SW 1271 (cell line): ENCODE results near the gene CRABP2.

Experiments
- DNase-seq, 2 experiments: peaks; one replicate each; lab custom pipeline; 2025; lab: John Stamatoyannopoulos, UW

Gene CRABP2

GRCh38 chr1:156709031-156709430 lies 3.6 kb upstream of the CRABP2 start:
- DNase-seq, result no peak

- no peak for DNase-seq
These were observed 2.9 kb upstream of the CRABP2 start for GRCh38 chr1:156708218-156708661.

DNA sequence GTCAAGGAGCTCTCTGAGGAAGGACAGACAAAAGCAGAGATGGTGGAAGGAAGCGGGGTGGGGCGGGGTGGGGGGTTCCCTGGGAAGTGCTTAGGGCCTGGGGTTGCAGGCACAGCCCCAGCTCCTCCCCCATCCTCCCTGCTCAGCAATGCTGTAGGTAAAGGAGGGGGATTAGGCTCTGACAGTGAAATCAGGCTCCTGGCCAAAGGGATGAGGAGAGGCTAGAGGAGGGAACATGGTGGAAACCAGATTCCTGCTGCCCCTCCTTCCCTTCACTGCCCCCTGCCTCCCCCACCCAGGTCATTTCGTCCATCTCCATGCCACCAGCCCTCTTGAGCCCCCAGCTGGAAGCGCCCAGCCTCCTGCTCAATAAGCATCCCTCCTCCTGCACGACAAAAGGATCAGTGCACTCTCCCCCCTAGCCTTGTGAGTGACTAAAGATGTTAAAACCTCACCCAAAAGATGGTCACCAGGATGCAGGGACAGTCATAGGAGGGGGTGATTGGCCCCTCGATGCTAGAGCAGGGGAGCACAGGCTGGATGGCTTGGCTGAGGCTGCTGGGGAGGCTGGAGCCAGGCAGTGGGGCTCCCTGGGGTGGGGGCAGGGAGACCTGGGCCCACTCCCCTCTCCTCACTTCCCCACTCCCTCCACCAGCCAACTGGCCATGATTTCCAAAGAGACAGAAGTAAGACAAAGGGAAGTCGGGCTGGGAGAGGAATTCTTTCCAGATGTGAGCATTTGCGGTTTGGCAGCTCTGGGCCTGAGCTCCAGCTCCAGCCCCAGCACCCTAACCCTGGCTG lies 2.2 kb upstream of the CRABP2 start:
- DNase-seq, result no peak

DNA sequence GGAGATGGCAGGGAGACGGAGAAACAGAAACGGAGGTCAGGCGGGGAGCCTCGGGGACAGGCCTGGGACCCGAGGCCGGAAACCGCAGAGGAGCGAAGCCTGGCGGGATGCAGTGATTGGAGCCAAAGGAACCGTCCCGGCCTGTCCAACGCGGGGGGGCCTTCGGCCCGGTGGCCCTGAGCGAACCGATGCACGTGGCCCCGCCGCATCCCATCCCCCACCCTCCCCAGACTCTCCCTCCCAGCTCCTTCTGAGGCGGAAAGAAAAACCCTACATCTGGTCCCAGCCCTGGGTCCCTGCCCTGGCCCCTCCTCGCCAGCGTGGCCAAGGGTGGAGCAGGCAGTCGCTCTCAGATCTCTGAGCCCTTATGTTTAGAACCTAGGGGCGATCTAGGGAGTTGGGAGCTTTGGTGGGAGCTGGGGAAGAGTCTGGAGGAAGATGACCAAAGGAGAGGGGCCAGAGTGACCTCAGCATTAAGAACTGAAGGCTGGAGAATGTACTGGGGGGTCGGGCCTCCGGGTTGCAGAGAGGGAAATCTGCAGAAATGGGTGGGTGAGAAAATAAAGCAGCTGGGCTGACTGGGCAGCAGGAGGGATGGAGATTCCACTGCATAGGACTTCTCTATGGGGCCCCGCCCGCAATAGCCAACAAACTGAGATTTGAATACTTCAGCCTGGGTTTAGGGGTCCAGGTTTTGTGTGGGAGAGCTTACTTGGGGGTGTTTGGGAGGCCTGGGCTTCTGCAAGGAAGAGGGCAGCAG lies 1.5 kb upstream of the CRABP2 start:
- no peak for DNase-seq

DNA sequence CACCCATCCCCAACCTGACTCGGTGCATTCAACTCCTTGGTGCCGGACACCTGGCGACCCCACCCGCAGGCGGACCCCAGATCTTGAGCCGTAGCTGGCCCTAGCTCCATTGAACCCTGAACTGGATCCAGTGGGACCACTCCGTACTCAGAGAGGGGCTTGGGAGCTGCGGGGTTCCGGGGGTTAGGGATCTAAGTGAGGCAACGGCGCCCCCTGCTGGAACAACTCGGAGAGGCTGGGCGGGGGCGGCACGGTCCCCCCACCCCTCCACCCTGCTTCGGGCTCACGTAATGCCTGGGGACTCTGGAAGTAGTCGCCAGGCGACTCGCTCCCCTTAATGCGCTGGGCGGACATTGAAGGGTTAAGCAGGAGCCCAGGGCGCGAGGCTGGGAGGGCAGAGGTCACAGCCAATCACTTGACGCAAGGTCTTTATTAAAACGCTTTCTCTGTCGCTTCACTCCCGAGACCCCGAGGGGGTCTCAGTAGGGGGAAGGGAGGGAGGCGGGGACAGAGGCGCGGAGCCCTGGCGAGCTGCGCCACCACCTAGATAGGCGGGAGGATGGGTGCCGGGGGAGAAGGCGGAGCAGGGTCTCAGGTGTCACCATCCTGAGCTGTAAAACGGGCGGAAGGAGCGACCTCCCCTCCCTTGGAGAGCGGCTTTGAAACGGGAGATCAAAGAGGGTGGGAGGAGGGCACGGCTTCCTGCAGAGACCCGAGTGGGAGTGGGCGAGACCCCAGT lies 704 bp upstream of the CRABP2 start:
- no peak for DNase-seq

DNA sequence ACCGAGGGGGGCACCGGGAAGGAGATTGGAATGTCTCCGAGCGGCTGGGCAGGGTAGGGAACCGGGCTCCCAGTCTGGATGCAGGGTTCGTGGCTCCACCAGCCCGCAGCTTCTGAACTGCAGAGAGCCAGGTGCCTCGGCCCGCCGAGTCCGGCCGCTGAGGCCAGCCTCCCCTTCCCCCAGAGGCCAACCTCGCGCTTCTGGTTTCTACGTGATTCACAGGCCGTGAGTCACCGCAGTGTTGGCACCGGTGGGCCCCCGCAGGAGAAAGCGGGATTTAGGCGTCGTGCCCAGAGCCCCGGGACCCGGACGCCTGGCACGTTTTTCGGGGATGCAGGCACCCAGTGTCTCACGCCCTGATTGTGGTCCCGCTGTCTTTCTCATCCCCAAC lies 458 bp downstream of the CRABP2 start:
- no peak for DNase-seq

DNA sequence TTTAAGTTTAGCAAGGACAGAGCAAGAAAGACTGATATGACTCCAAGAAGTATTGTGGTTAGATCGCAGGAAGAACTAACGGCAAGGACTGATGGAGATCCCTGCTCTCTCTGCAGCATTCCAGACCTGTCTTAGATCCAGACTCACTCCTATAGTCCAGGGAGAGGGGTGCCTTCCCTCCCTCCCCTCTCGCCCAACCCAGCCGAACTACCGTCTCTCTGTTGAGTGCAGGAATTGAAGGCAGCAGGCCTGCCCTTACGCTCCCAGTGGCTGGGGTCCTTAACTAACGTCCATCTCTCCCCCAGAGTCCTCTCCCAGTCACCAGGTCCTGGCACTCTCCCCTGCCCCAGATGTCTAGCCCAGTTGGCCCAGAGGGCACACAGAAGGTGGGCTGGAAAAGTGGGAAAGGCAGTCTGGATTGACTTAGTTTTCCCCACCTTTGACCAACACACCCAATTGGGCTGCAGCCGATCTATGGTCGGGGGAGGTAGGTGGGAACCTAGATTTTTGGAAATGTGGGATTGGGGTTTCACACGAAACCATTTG lies 1.1 kb downstream of the CRABP2 start:
- DNase-seq, result no peak

DNA sequence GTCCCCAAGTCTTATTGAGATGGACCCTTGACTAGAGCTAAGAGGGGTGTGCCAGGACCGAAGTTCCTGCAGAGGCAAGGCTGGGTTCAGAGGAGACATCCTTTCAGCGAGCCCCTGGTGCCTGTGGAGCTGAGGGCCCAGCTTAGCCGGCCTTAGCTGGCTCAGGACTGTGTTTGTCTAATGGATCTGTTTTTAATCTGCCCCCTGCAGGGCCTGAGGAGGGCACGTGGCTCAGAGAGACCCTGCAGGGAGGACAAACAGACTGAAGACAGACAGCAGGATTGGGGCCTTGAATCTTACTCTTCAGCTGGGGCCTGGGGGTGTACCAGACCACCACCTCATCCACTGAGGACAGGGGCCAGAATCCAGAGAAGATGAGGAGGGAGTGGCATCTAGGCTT lies 1.6 kb downstream of the CRABP2 start:
- no peak for DNase-seq

DNA sequence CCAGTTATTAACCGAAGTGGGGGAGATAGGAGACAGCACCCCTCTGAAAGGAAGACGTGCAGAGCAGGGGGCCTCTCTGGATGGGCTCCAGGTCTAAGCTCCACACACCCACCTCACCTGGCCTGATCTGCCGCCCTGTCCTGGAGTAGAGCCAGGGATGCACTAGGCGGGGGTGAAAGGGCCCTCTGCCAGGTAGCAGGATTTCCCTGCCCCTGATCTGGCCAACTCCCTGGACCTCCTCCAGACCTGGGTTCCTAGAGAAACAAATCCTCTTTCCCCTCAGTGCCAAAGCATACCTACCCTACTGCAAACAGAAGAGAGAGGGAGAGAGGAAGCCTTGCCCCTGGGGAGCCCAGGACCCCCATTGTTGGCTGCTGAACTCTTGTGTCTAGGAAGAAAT lies 2.0 kb downstream of the CRABP2 start:
- DNase-seq, result no peak

GRCh38 chr1:156700736-156701531 lies 4.4 kb downstream of the CRABP2 start:
- DNase-seq, result no peak

GRCh38 chr1:156698995-156699394 lies 6.4 kb downstream of the CRABP2 start:
- no peak for DNase-seq

DNA sequence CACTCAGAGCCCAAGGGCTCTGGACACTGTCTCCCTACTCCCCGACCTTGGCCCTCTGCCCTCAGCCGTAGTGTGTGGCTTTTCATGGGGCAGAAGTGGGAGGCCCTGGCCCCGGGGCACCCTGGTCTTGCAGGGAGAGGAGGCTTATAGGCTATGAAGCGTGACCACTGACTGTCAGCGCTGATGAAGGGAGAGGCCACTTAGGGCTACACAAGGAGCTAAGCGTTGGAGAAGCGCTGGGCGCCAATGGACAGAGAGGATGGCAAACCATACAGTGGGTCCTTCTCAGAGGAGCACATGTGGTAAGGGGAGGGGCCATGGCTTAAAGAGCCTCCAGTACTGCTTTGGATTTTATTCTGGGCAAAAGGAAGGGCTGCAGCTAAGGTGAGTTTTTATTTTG lies 7.9 kb downstream of the CRABP2 start:
- no peak for DNase-seq

GRCh38 chr1:156696755-156697154 lies 8.6 kb downstream of the CRABP2 start:
- DNase-seq, result no peak

DNA sequence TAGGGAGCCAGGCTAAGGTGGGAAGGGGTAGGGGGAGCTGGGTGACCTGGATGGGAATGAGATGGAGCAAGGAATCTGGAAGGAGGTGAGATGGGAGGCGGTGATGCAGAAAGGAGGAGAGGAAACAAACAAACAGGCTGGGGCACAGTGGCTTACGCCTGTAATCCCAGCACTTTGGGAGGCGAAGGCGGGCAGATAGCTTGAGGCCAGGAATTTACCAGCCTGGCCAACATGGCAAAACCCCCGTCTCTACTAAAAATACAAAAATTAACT lies 10.8 kb downstream of the CRABP2 start:
- DNase-seq, result no peak

GRCh38 chr1:156693848-156694689 lies 11.3 kb downstream of the CRABP2 start:
- no peak for DNase-seq

DNA sequence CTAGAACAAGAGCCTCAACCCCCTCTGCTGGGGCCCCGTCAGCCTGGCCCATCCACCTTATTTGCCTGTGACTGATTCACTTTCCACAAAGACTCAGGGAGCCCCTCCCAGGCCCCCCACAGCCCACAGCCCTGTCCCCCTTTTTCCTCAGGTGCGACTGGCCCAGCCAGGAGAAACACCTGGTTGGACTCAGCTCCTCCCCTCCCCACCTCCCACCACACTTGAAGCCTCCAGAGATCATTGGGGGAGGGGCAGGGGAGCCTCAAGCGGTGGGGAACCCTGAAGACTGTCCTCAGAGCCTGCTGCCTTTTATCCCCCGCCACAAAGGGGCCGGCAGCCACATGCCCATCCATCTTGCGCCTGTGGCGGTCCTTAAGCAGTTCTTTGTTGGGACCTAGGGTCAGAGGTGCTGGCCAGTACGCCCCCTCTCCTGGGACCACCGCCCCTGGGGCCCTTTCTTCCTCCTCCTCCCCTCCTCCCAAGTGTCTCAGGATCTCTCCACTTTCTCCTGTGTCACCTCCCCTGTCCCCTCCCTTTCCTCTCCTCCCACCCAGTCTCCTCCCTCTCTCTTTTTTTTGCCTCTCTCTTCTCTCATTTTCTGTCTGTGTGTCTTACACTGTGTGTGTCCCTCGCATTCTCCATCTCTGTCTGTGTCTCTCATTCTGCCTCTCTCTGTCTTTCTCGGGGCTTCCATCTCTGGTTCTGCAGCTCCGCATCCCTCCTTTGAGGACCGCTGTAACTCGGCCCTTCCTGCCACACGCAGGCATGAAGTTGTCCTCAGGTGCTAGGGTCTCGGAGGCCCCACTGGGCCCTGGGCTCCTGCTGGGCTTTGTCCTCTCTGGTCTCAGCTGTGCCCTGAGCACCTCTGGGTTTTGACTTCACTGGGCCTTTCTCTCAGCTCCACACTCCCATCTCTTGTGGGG lies 12.2 kb downstream of the CRABP2 start:
- no peak for DNase-seq

DNA sequence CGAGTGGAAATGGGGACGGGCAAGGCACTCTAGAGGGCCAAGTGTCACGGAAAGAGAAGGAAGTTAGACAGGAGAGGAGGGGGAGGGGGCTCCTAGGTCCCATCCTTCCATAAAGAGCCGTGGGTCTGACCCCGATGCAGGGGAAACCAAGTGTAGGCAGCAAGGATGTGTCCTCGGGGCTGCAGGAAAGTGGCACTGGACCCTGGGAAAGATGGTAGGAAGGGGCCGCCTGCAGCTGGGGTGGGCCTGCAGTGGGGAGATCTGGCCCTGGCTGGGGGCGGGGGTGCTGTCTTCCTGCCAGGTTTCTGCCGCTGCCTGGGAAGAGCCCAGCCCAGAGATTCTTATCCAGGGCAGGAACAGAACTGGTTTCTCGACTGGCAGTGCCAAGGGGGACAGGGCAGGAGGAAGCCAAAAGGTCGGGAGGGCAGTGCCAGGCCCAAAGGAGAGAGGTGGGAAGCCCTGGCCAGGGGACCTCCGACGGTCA lies 12.9 kb downstream of the CRABP2 start:
- DNase-seq, result no peak

GRCh38 chr1:156691665-156692440 lies 13.5 kb downstream of the CRABP2 start:
- no peak for DNase-seq

DNA sequence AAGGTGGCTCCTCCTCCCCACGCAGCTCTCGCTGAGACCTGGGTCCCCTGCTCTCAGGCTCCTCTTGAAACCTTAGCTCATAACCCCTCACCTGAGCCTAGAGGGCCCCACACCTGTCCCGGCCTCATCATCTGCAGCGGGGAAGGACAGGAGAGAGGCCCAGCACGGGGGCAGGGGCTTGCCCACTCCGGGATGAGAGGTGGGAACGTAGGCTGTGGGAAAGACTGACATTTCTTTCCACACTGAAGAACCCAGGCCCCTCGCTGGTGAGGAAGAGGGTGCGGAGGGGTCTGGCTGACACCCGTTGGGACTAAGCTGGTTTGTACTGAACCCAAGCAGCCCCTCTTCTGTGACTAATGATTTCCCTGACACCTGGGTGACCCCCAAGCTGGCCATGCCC lies 14.2 kb downstream of the CRABP2 start:
- DNase-seq, result no peak
